GM23338 (cell line): Measurements from ENCODE around the gene PPP1R9A. TPM values are rescaled to one million over a fixed set of nuclear protein-coding genes. Genes with fewer than 3 reads are reported as not detected.

Experiments used
- ATAC-seq: fragments of 200-7000 bp; cut with Tn5 transposase; 3 replicates; pipeline ENCODE4 v1.9.1; 2020
- DNase-seq: peaks from one replicate; pipeline ENCODE4 v3.0.0-alpha.2; 2015; ENCODE audit warnings: low spot score
- H2AFZ ChIP-seq: fragments of 200-600 bp; sonication (generic); 2 replicates; pipeline ENCODE4 v1.8.0; 2016; ENCODE audit warnings: antibody characterized with exemption, mild to moderate bottlenecking, moderate library complexity
- H3F3A ChIP-seq: fragments of 200-600 bp; sonication (generic); replicated peaks from 2 replicates; pipeline ENCODE4 v1.8.0; 2017; ENCODE audit warnings: antibody characterized with exemption, mixed run types, low read depth
- H3K27ac ChIP-seq: fragments of 200-600 bp; sonication (generic); 2 replicates; pipeline ENCODE4 v1.6.1; 2016; ENCODE audit warnings: low read depth
- H3K27me3 ChIP-seq: fragments of 200-600 bp; sonication (generic); 2 replicates; pipeline ENCODE4 v1.8.0; 2016; ENCODE audit warnings: mild to moderate bottlenecking, mixed run types, moderate library complexity; ENCODE audit not compliant: insufficient read depth
- H3K36me3 ChIP-seq: fragments of 200-600 bp; sonication (generic); 2 replicates; pipeline ENCODE4 v1.8.0; 2016; ENCODE audit warnings: mild to moderate bottlenecking; ENCODE audit not compliant: insufficient read depth
- H3K4me1 ChIP-seq: fragments of 200-600 bp; sonication (generic); 2 replicates; pipeline ENCODE4 v1.8.0; 2016; ENCODE audit warnings: mild to moderate bottlenecking, moderate library complexity; ENCODE audit not compliant: insufficient read depth
- H3K4me2 ChIP-seq: fragments of 200-600 bp; sonication (generic); 2 replicates; pipeline ENCODE4 v1.7.1; 2017; ENCODE audit warnings: mixed run types
- H3K4me3 ChIP-seq: fragments of 200-600 bp; sonication (generic); 2 replicates; pipeline ENCODE4 v1.6.1; 2016; ENCODE audit warnings: mixed run types
- H3K79me2 ChIP-seq: fragments of 200-600 bp; sonication (generic); replicated peaks from 2 replicates; pipeline ENCODE4 v1.8.0; 2017; ENCODE audit warnings: mild to moderate bottlenecking; ENCODE audit not compliant: insufficient read depth
- H3K9me2 ChIP-seq: fragments of 200-600 bp; sonication (generic); 2 replicates; pipeline ENCODE4 v1.8.0; 2017; ENCODE audit not compliant: insufficient read depth
- H4K20me1 ChIP-seq: fragments of 200-600 bp; sonication (generic); replicated peaks from 2 replicates; pipeline ENCODE4 v1.8.0; 2017; ENCODE audit warnings: mild to moderate bottlenecking; ENCODE audit not compliant: insufficient read depth
- H3K27ac Mint-ChIP-seq: 2 replicates; pipeline ENCODE4 v1.8.0; 2020; ENCODE audit warnings: inconsistent platforms, mild to moderate bottlenecking, moderate library complexity, mixed read lengths
- H3K27me3 Mint-ChIP-seq: 3 replicates; pipeline ENCODE4 v1.8.0; 2022; ENCODE audit warnings: low read depth, mild to moderate bottlenecking, moderate library complexity, mixed read lengths, inconsistent platforms; ENCODE audit not compliant: insufficient read depth, poor library complexity
- H3K36me3 Mint-ChIP-seq: 3 replicates; pipeline ENCODE4 v1.8.0; 2021; ENCODE audit warnings: low read depth, mild to moderate bottlenecking, inconsistent platforms, moderate library complexity, mixed read lengths
- H3K4me1 Mint-ChIP-seq: 3 replicates; pipeline ENCODE4 v1.8.0; 2020; ENCODE audit warnings: mild to moderate bottlenecking, inconsistent platforms, mixed read lengths
- H3K4me3 Mint-ChIP-seq: 3 replicates; pipeline ENCODE4 v1.8.0; 2021; ENCODE audit warnings: moderate library complexity, mild to moderate bottlenecking, inconsistent platforms, mixed read lengths
- H3K9me3 Mint-ChIP-seq: 3 replicates; pipeline ENCODE4 v1.8.0; 2020; ENCODE audit warnings: moderate library complexity, mild to moderate bottlenecking, inconsistent platforms, mixed read lengths
- CTCF ChIP-seq, 2 experiments: fragments of 200-600 bp in 1 of 2; sonication (generic) in 1 of 2; conservative IDR thresholded peaks; 2 replicates each; pipeline versions ENCODE4 v1.5.1 to v1.6.1; 2016 to 2017; ENCODE audit warnings: antibody characterized with exemption in 2 of 2, low read depth in 2 of 2, mild to moderate bottlenecking in 2 of 2, moderate library complexity in 1 of 2
- EZH2 ChIP-seq: fragments of 200-600 bp; sonication (generic); IDR thresholded peaks from one replicate; pipeline ENCODE4 v1.8.0; 2017; ENCODE audit warnings: antibody characterized with exemption, mild to moderate bottlenecking, low read depth; ENCODE audit not compliant: unreplicated experiment
- JUNB ChIP-seq: IDR thresholded peaks from one replicate; pipeline ENCODE4 v1.6.1; 2016; ENCODE audit warnings: antibody characterized with exemption; ENCODE audit not compliant: unreplicated experiment
- NANOG ChIP-seq: IDR thresholded peaks from 2 replicates; pipeline ENCODE4 v1.6.1; 2016; ENCODE audit warnings: antibody characterized with exemption, borderline replicate concordance
- ZNF462 ChIP-seq: fragments of 250-450 bp; sonication (Bioruptor Pico); IDR thresholded peaks from 2 replicates; pipeline ENCODE4 v1.5.0; 2020; ENCODE audit warnings: mild to moderate bottlenecking, moderate library complexity
- polyA plus RNA-seq: library from polyadenylated mRNA; unstranded; fragments of >200 nt; fragmentation: Nextera tagmentation; extraction: Ambion mirVana; gene quantifications from 2 replicates; pipeline ENCODE4 v1.2.1, GENCODE V29; 2016
- total RNA-seq: library from RNA; depleted of rRNA; stranded (reverse); fragments of >200 nt; shearing (Covaris generic); gene quantifications from 2 replicates; pipeline ENCODE4 v1.2.3, GENCODE V29; 2014

PPP1R9A gene
- total and polyA plus RNA-seq, 2 experiments from 2014 or later: 10.6 to 31.8 TPM

GRCh38 chr7:94909179-94909466, 1.7 kb downstream of the PPP1R9A start:
- Histone ChIP-seq H3K27ac (peak overlapping the region; percentile 97; the same call in 1 of the 2 replicates), H3K4me3 (peak overlapping the region; percentile 81), H2AFZ (peak overlapping the region; percentile 49; the same call in 1 of the 2 replicates), H3K4me2 (peak overlapping the region; percentile 74), H3K27me3 (no peaks in the 10 kb centered on the region), H3K9me2 (no peaks in the 10 kb centered on the region), H4K20me1 (no peaks in the 10 kb centered on the region), H3K4me1 (peaks cover 55% of the 10 kb centered on the region), H3F3A (no peaks in the 10 kb centered on the region), H3K79me2 (peaks cover 50% of the 10 kb centered on the region), H3K36me3 (no peaks in the 10 kb centered on the region)
- ATAC-seq: no peak
- Mint-ChIP-seq H3K4me1 (peaks cover 53% of the 10 kb centered on the region), H3K4me3 (peak overlapping the region; percentile 86), H3K9me3 (no peaks in the 10 kb centered on the region), H3K27ac (peak overlapping the region; percentile 95), H3K27me3 (peaks cover 6% of the 10 kb centered on the region), H3K36me3 (peaks cover 12% of the 10 kb centered on the region)
- TF ChIP-seq JUNB (no peak), ZNF462 (no peak), NANOG (no peak), EZH2 (no peak), CTCF (conservative IDR thresholded peaks at IDR 0.05; ENCODE audit: low read depth in 2 of 2) (no peak)
- no peak for DNase-seq
